Ascending aorta (tissue), 2 donors: ENCODE results near the gene KIF26B. TPM values are rescaled to one million over a fixed set of nuclear protein-coding genes. Genes with fewer than 3 reads are reported as not detected.

Experiments
- DNase-seq, 2 donors: peaks; one replicate each; pipeline ENCODE4 v3.0.0-alpha.2; 2019; ENCODE audit warnings: low spot score in 2 of 2
- H3K27ac ChIP-seq, 2 donors: fragments of 200-600 bp; sonication (generic); one replicate each; pipeline ENCODE4 v1.5.1; 2016 to 2017; ENCODE audit warnings: mild to moderate bottlenecking in 1 of 2
- H3K27me3 ChIP-seq: fragments of 200-600 bp; sonication (generic); one replicate; pipeline ENCODE4 v1.5.1; 2017
- H3K36me3 ChIP-seq, 2 donors: fragments of 200-600 bp; sonication (generic); one replicate each; pipeline ENCODE4 v1.5.1; 2016
- H3K4me1 ChIP-seq, 2 donors: fragments of 200-600 bp; sonication (generic); one replicate each; pipeline ENCODE4 v1.5.1; 2016 to 2017; ENCODE audit warnings: mild to moderate bottlenecking in 1 of 2
- H3K4me3 ChIP-seq, 2 donors: fragments of 200-600 bp; sonication (generic); one replicate each; pipeline ENCODE4 v1.5.1; 2016 to 2017; ENCODE audit warnings: mild to moderate bottlenecking in 1 of 2
- H3K9me3 ChIP-seq, 2 donors: fragments of 200-600 bp; sonication (generic); one replicate each; pipeline ENCODE4 v1.5.1; 2016
- CTCF ChIP-seq, 3 experiments: fragments of 200-600 bp in 2 of 3; fragments of 450-650 bp in 1 of 3; sonication (generic) in 2 of 3; IDR thresholded peaks; one replicate each; pipeline ENCODE4 v1.5.1; 2016 to 2019; ENCODE audit warnings: antibody characterized with exemption in 3 of 3, mild to moderate bottlenecking in 1 of 3, moderate library complexity in 1 of 3
- intact Hi-C: fragments of 100-400 bp; cut with DNase I; formaldehyde crosslinking; loops from one replicate; pipeline ENCODE4 v1.15.1; 2023
- total RNA-seq: library from RNA; depleted of rRNA; stranded (reverse); fragments of >200 nt; gene quantifications from one replicate; pipeline ENCODE4 v1.1.0, GENCODE V29; 2016

Gene KIF26B
- total RNA-seq, 1 donor from 2014 or later: not detected

GRCh38 chr1:245246433-245246832 lies 91.6 kb downstream of the KIF26B start:
- Histone ChIP-seq H3K27ac (no peak overlapping the region), H3K36me3 (no peaks in the 10 kb centered on the region), H3K4me3 (no peak overlapping the region), H3K27me3 (no peaks in the 10 kb centered on the region), H3K4me1 (no peaks in the 10 kb centered on the region), H3K9me3 (no peaks in the 10 kb centered on the region)
- intact Hi-C loops: no loop called here
- no peak for TF ChIP-seq CTCF (IDR thresholded peaks at IDR 0.05)
- no peak for DNase-seq

- intact Hi-C loops: no loop called here
- H3K36me3 ChIP-seq: no peaks in the 10 kb centered on the region
- no peak for DNase-seq
- H3K4me1 ChIP-seq: no peaks in the 10 kb centered on the region
- H3K9me3 ChIP-seq: no peaks in the 10 kb centered on the region
- H3K27me3 ChIP-seq: no peaks in the 10 kb centered on the region
- H3K4me3 ChIP-seq: no peak overlapping the region
- TF ChIP-seq CTCF (IDR thresholded peaks at IDR 0.05): no peak
- no peak overlapping the region for H3K27ac ChIP-seq
These were observed 92.6 kb downstream of the KIF26B start for GRCh38 chr1:245247356-245247755.

- H3K4me3 ChIP-seq: no peak overlapping the region
- intact Hi-C loops: no loop called here
- TF ChIP-seq CTCF (IDR thresholded peaks at IDR 0.05): no peak
These were observed 93.0 kb downstream of the KIF26B start for GRCh38 chr1:245247801-245248200.

GRCh38 chr1:245248231-245248731 lies 93.5 kb downstream of the KIF26B start:
- H3K4me3 ChIP-seq: no peak overlapping the region
- no peaks in the 10 kb centered on the region for H3K27me3 ChIP-seq
- no peaks in the 10 kb centered on the region for H3K4me1 ChIP-seq
- no peaks in the 10 kb centered on the region for H3K36me3 ChIP-seq
- H3K27ac ChIP-seq: no peak overlapping the region
- no peak for TF ChIP-seq CTCF (IDR thresholded peaks at IDR 0.05)
- DNase-seq: no peak
- H3K9me3 ChIP-seq: no peaks in the 10 kb centered on the region
- intact Hi-C loops: no loop called here

More at GRCh38 chr1:245247801-245248200, 93.0 kb downstream of the KIF26B start:
- Histone ChIP-seq H3K27me3 (no peaks in the 10 kb centered on the region), H3K36me3 (no peaks in the 10 kb centered on the region), H3K9me3 (no peaks in the 10 kb centered on the region), H3K27ac (no peak overlapping the region), H3K4me1 (no peaks in the 10 kb centered on the region)
- DNase-seq: no peak

GRCh38 chr1:245255783-245256182 lies 101.0 kb downstream of the KIF26B start:
- no peak overlapping the region for H3K27ac ChIP-seq
- no peak overlapping the region for H3K4me3 ChIP-seq
- no peaks in the 10 kb centered on the region for H3K9me3 ChIP-seq
- no peaks in the 10 kb centered on the region for H3K27me3 ChIP-seq
- H3K36me3 ChIP-seq: no peaks in the 10 kb centered on the region
- H3K4me1 ChIP-seq: no peaks in the 10 kb centered on the region
- DNase-seq: no peak
- intact Hi-C loops: no loop called here
- no peak for TF ChIP-seq CTCF (IDR thresholded peaks at IDR 0.05)

GRCh38 chr1:245256528-245256927 lies 101.7 kb downstream of the KIF26B start:
- H3K36me3 ChIP-seq: no peaks in the 10 kb centered on the region
- H3K27me3 ChIP-seq: no peaks in the 10 kb centered on the region
- no peak for TF ChIP-seq CTCF (IDR thresholded peaks at IDR 0.05)
- no peak overlapping the region for H3K4me3 ChIP-seq
- no peaks in the 10 kb centered on the region for H3K9me3 ChIP-seq
- intact Hi-C loops: no loop called here
- H3K4me1 ChIP-seq: no peaks in the 10 kb centered on the region
- H3K27ac ChIP-seq: no peak overlapping the region
- no peak for DNase-seq
